KMS-11 (cell line): ENCODE measurements around the gene NAGLU.

Source experiments
- H2AFZ ChIP-seq: fragments of 200-600 bp; sonication (generic); 2 replicates; pipeline ENCODE4 v1.6.1; 2016; ENCODE audit warnings: antibody characterized with exemption, mixed run types, low read depth
- H3K27ac ChIP-seq: fragments of 200-600 bp; sonication (generic); 2 replicates; pipeline ENCODE4 v1.6.1; 2016; ENCODE audit warnings: mild to moderate bottlenecking, mixed run types
- H3K27me3 ChIP-seq: fragments of 200-600 bp; sonication (generic); 2 replicates; pipeline ENCODE4 v1.6.1; 2017; ENCODE audit warnings: mild to moderate bottlenecking, low read depth, mixed run types, moderate library complexity; ENCODE audit not compliant: insufficient read depth
- H3K36me3 ChIP-seq: fragments of 200-600 bp; sonication (generic); 2 replicates; pipeline ENCODE4 v1.6.1; 2017; ENCODE audit warnings: mild to moderate bottlenecking, mixed run types; ENCODE audit not compliant: insufficient read depth
- H3K4me1 ChIP-seq: fragments of 200-600 bp; sonication (generic); 2 replicates; pipeline ENCODE4 v1.6.1; 2016; ENCODE audit warnings: mild to moderate bottlenecking, low read depth, mixed run types; ENCODE audit not compliant: poor library complexity, severe bottlenecking
- H3K4me2 ChIP-seq: fragments of 200-600 bp; sonication (generic); 2 replicates; pipeline ENCODE4 v1.7.0; 2016; ENCODE audit warnings: mild to moderate bottlenecking, mixed run types
- H3K4me3 ChIP-seq: fragments of 200-600 bp; sonication (generic); IDR thresholded peaks from 2 replicates; pipeline ENCODE4 v1.6.1; 2017; ENCODE audit warnings: low read depth, low read length, mixed read lengths; ENCODE audit not compliant: insufficient read depth
- H3K79me2 ChIP-seq: fragments of 200-600 bp; sonication (generic); 2 replicates; pipeline ENCODE4 v1.6.1; 2016; ENCODE audit warnings: low read depth, mixed run types; ENCODE audit not compliant: insufficient read depth
- H3K9ac ChIP-seq: fragments of 200-600 bp; sonication (generic); 2 replicates; pipeline ENCODE4 v1.6.1; 2016; ENCODE audit warnings: mild to moderate bottlenecking, mixed run types
- H4K20me1 ChIP-seq: fragments of 200-600 bp; sonication (generic); 2 replicates; pipeline ENCODE4 v1.6.1; 2016; ENCODE audit warnings: mild to moderate bottlenecking, mixed run types; ENCODE audit not compliant: insufficient read depth
- CTCF ChIP-seq: fragments of 200-600 bp; sonication (generic); conservative IDR thresholded peaks from 2 replicates; pipeline ENCODE4 v1.6.1; 2017; ENCODE audit warnings: low read depth, mild to moderate bottlenecking, antibody characterized with exemption, low read length, moderate library complexity, mixed read lengths

NAGLU gene

GRCh38 chr17:42565523-42566214 lies 29.6 kb downstream of the NAGLU start:
- Histone ChIP-seq H3K4me3 (no peak overlapping the region), H3K36me3 (no peaks in the 10 kb centered on the region; the same call in 1 of the 2 replicates)

DNA sequence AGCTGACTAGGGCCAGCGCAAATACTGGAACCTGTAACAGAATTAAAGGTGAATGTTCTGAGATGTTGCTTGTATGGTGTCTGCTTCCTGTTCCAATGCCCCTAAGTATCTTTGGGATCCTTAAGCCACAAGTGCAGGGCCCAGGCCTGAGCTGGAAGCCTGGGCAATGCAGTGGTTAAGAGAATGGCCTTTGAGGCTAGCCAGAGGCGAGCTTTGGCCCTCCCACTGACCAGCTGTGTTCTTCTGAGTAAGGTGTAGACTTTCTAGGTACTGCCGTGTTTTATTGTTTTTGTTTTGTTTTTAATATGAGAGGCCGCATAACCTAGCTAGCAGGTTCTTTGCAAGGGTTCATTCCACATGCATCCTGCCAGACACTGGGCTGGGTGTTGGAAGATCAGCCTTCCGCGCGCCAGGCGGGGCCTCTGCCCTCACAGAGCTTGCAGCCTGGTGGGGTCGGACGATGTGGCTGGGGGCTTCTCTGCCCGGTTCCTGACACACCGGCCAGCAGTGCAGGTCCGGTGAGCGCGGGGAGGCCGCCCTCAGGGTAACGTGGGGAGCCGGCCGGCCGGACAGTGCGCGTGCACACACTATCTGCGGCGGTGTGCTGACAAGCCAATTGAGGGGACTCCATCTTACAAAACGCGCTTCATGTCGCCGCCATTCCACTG lies 30.3 kb downstream of the NAGLU start:
- H3K4me3 ChIP-seq, result no peak overlapping the region
- peak overlapping the region; percentile 69 for H3K4me2 ChIP-seq
- peak overlapping the region; percentile 35 for H2AFZ ChIP-seq
- H3K79me2 ChIP-seq, result peaks cover 42% of the 10 kb centered on the region
- no peaks in the 10 kb centered on the region for H3K27me3 ChIP-seq
- peak overlapping the region; percentile 27; the same call in 1 of the 2 replicates for H3K27ac ChIP-seq
- no peak overlapping the region for H3K9ac ChIP-seq
- peaks cover 58% of the 10 kb centered on the region for H3K4me1 ChIP-seq
- H4K20me1 ChIP-seq, result no peaks in the 10 kb centered on the region
- peaks cover 1% of the 10 kb centered on the region; the same call in 1 of the 2 replicates for H3K36me3 ChIP-seq
- TF ChIP-seq CTCF, result no peak

More at GRCh38 chr17:42565523-42566214, 29.6 kb downstream of the NAGLU start:
- Histone ChIP-seq H3K27ac (no peak overlapping the region), H2AFZ (no peak overlapping the region), H4K20me1 (no peaks in the 10 kb centered on the region), H3K9ac (no peak overlapping the region), H3K79me2 (peaks cover 44% of the 10 kb centered on the region), H3K4me2 (no peak overlapping the region; the same call in 1 of the 2 replicates), H3K4me1 (peaks cover 55% of the 10 kb centered on the region), H3K27me3 (no peaks in the 10 kb centered on the region)
- no peak for TF ChIP-seq CTCF

DNA sequence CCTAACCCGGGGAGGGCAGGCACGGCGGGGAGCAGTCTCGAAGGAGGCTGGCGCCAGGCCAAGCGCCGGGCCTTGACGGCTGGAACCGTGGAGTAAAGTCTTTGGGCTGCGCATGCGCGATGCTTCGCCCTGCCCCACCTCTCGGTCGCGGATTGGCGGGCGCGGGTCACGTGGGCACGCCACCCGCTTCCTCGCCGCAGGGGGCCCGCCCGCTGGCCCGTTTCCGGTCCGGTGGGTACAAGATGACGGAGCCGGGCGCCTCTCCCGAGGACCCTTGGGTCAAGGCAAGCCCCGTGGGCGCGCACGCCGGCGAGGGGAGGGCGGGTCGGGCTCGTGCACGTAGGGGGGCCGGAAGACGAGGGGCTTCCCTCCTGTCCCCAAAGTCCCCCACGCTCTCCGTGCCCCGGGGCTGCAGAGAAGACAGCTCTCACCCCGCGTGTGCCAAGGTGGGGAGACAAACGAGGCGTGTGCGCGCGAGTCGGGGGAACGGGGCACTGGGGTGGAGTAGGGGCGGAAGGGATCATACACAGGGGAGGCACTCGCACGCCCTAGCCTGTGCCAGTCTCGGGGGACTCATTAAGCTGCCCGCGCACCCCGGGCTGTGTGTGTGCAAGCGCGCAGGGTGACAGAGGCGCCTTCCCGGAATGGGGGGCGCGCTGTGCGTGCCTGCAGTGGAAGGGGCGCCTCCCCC lies 31.0 kb downstream of the NAGLU start, which contains the start of gene MLX:
Gene MLX, plus strand, starts transcription at position 218 of the 691 bp plus-strand sequence. Its CDS starts 25 bp downstream, at position 243.
- Histone ChIP-seq H3K36me3 (peaks cover 8% of the 10 kb centered on the region; the same call in 1 of the 2 replicates), H3K79me2 (peaks cover 37% of the 10 kb centered on the region), H3K4me1 (peaks cover 62% of the 10 kb centered on the region)

More for the DNA sequence above, 31.0 kb downstream of the NAGLU start, which contains the start of gene MLX:
- Histone ChIP-seq H3K9ac (peak within 1 kb of the TSS; percentile 41; the same call in 1 of the 2 replicates), H3K4me2 (peak within 1 kb of the TSS; percentile 69), H3K4me3 (no peak within 1 kb of the TSS), H4K20me1 (no peaks in the 10 kb centered on the region), H3K27ac (peak within 1 kb of the TSS; percentile 27; the same call in 1 of the 2 replicates), H2AFZ (peak within 1 kb of the TSS; percentile 35), H3K27me3 (no peaks in the 10 kb centered on the region)
- no peak for TF ChIP-seq CTCF
